ENCODE data around the gene SLC26A4.

GRCh38 chr7:107690611-107691010 lies 30.0 kb downstream of the SLC26A4 start:
- TF ChIP-seq CTCF (IDR thresholded peaks at IDR 0.05; ENCODE audit: insufficient read depth, low read depth, low read length) (no peak), EZH2 (IDR thresholded peaks at IDR 0.05; ENCODE audit: insufficient read depth, low read length) (no peak)

Data from astrocyte (in vitro differentiated cells and primary cell).